Measurements from ENCODE around the gene DIAPH2. TPM values are rescaled to one million over a fixed set of nuclear protein-coding genes. Genes with fewer than 3 reads are reported as not detected.

Gene DIAPH2
- total and polyA plus RNA-seq, 2 of the 13 experiments (the other 11 are each of a cell fraction or from before 2014, with no cell fraction given) = 2.1 to 8.5 TPM

DNA sequence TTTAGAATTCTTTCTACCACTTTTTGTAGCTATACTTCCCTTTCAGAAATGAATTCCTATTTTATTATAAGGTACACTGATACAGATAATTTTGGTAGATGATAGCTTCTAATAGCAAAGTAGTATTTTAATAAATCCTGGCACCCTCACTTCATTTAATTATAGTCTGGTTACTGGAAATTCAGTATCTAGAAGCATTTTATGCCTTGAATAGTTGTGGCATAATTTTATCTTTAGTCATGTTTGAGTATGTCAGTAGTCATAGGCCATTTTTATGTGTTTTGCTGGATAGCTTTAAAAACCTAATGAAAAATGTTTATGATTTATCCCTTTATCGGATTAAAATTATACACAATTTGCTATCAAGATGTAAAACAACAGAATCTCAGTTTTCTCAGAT, 92.3 kb downstream of the DIAPH2 start:
- Histone ChIP-seq H2AFZ (ENCODE audit: low read length) (no peak overlapping the region), H3K4me1 (ENCODE audit: insufficient read depth, low read length) (no peaks in the 10 kb centered on the region), H3K4me3 (replicated peaks in 1 of 3; ENCODE audit: insufficient read depth in 1 of 3, low read depth in 2 of 3, low read length in 3 of 3) (no peak overlapping the region), H3K27ac (ENCODE audit: extremely low read length, insufficient read depth, low read length) (no peak overlapping the region), H3K9ac (ENCODE audit: insufficient read depth, low read depth, low read length) (no peak overlapping the region), H3K79me2 (ENCODE audit: insufficient read depth, low read length) (no peaks in the 10 kb centered on the region), H4K20me1 (ENCODE audit: insufficient read depth, low read length) (no peaks in the 10 kb centered on the region), H3K9me3 (ENCODE audit: low read length) (no peaks in the 10 kb centered on the region), H3K27me3 (ENCODE audit: control insufficient read depth in 1 of 2, insufficient read depth in 2 of 2, low read length in 2 of 2) (no peaks in the 10 kb centered on the region), H3K36me3 (replicated peaks in 1 of 2; ENCODE audit: control insufficient read depth in 1 of 2, insufficient read depth in 2 of 2, low read length in 2 of 2) (no peaks in the 10 kb centered on the region), H3K4me2 (ENCODE audit: low read depth, low read length) (no peak overlapping the region)
- intact Hi-C loops (cut with micrococcal nuclease; ENCODE audit: unreplicated experiment) (no loop called here), in situ Hi-C loops (cut with HindIII; ENCODE audit: extremely low pct_ligation_motif_present, low pct_unique_long_range_greater_than_20kb) (no loop called here)
- DNase-seq (ENCODE audit: low spot score) (no peak), FAIRE-seq (no peak), ATAC-seq (no peak)
- TF ChIP-seq KIAA2018 (CRISPR knock-in tag; IDR thresholded peaks at IDR 0.05; ENCODE audit: borderline replicate concordance) (no peak), ZNF224 (CRISPR knock-in tag; IDR thresholded peaks at IDR 0.05) (no peak), ZNF878 (CRISPR knock-in tag; IDR thresholded peaks at IDR 0.05) (no peak), ZMAT3 (CRISPR knock-in tag; conservative IDR thresholded peaks at IDR 0.05) (no peak), TOE1 (CRISPR knock-in tag; IDR thresholded peaks at IDR 0.05) (no peak)
- ChIA-PET CTCF (ENCODE audit: low intra/inter-chr PET ratio, low total read pairs) (no interaction called here), POLR2A (no interaction called here)
- WGBS (ENCODE audit: low lambda C conversion rate) = 93% methylated on average over 1 of the region's 1 CpG
- no TSS peak for BruUV-seq (replicated peaks)

Data from HepG2 (cell line).